Measurements from ENCODE around the gene WDR43. TPM values are rescaled to one million over a fixed set of nuclear protein-coding genes. Genes with fewer than 3 reads are reported as not detected.

WDR43 gene
- polyA plus RNA-seq, 6 donors from 2014 or later, result 34.5 to 57.5 (median 48.1) TPM

GRCh38 chr2:28993206-28993960 lies 98.9 kb downstream of the WDR43 start:
- H3K9me3 Mint-ChIP-seq, result no peaks in the 10 kb centered on the region
- no peaks in the 10 kb centered on the region for H3K4me1 Mint-ChIP-seq
- no peak overlapping the region for H3K4me3 Mint-ChIP-seq
- peaks cover 3 to 8% (median 7%) of the 10 kb centered on the region in 3 donors for H3K27me3 Mint-ChIP-seq
- peak overlapping the region in 2 of 6 donors; percentile 30 to 40 for H3K27ac Mint-ChIP-seq
- H3K36me3 Mint-ChIP-seq, result no peaks in the 10 kb centered on the region
- DNase-seq, result no peak
- ATAC-seq (ENCODE audit: low read depth in 2 of 2), result no peak

- Mint-ChIP-seq H3K27ac (peak overlapping the region in 1 of 6 donors; percentile 40), H3K27me3 (peaks cover 3 to 8% (median 7%) of the 10 kb centered on the region in 3 donors), H3K36me3 (no peaks in the 10 kb centered on the region), H3K4me3 (no peak overlapping the region), H3K4me1 (no peaks in the 10 kb centered on the region), H3K9me3 (no peaks in the 10 kb centered on the region)
- no peak for ATAC-seq (ENCODE audit: low read depth in 2 of 2)
- no peak for DNase-seq
Measured at GRCh38 chr2:28994074-28994473, 99.6 kb downstream of the WDR43 start.

GRCh38 chr2:28994679-28995078 lies 100.2 kb downstream of the WDR43 start:
- Mint-ChIP-seq H3K4me1 (peaks cover 0 to under 1% (median under 1%) of the 10 kb centered on the region in 3 donors), H3K4me3 (no peak overlapping the region), H3K36me3 (no peaks in the 10 kb centered on the region), H3K27me3 (peaks cover 3 to 8% (median 7%) of the 10 kb centered on the region in 3 donors), H3K9me3 (no peaks in the 10 kb centered on the region), H3K27ac (no peak overlapping the region)
- DNase-seq, result no peak
- no peak for ATAC-seq (ENCODE audit: low read depth in 2 of 2)

GRCh38 chr2:28995765-28996750 lies 101.6 kb downstream of the WDR43 start:
- Mint-ChIP-seq H3K36me3 (no peaks in the 10 kb centered on the region), H3K4me3 (no peak overlapping the region), H3K27ac (peak overlapping the region in 2 of 6 donors; percentile 46 to 78), H3K27me3 (peaks cover 3 to 8% (median 7%) of the 10 kb centered on the region in 3 donors), H3K4me1 (peaks cover 4 to 13% (median 12%) of the 10 kb centered on the region in 3 donors), H3K9me3 (peaks cover 0 to 5% (median 0%) of the 10 kb centered on the region in 7 donors)
- no peak for ATAC-seq (ENCODE audit: low read depth in 2 of 2)
- DNase-seq, result no peak

GRCh38 chr2:28997237-28997846 lies 102.9 kb downstream of the WDR43 start:
- Mint-ChIP-seq H3K9me3 (peaks cover 0 to 5% (median 0%) of the 10 kb centered on the region in 7 donors), H3K27ac (peak overlapping the region in 4 of 6 donors; percentile 27 to 92 (median 84)), H3K36me3 (no peaks in the 10 kb centered on the region), H3K27me3 (peaks cover 3 to 8% (median 7%) of the 10 kb centered on the region in 3 donors), H3K4me1 (peaks cover 4 to 19% (median 12%) of the 10 kb centered on the region in 3 donors), H3K4me3 (peak overlapping the region in 1 of 8 donors; percentile 15)
- no peak for DNase-seq
- no peak for ATAC-seq (ENCODE audit: low read depth in 2 of 2)

Other genes starting within 250 kb of the WDR43 start
- gene PPP1CB, start 142.8 kb upstream of the WDR43 start, polyA plus RNA-seq (ENCODE audit: low read depth in 6 of 6), result 10 to 100 TPM; 62.4 to 93.3 (median 86.9) TPM
- under 1 TPM in 3 of 6 donors, not detected in 3; 0.29 to 0.41 (median 0.37) TPM for gene SPDYA, start 83.8 kb upstream of the WDR43 start, polyA plus RNA-seq (ENCODE audit: low read depth in 6 of 6)
- 10 to 100 TPM; 17.4 to 36.2 (median 21.6) TPM for gene TRMT61B, start 24.4 kb upstream of the WDR43 start, polyA plus RNA-seq (ENCODE audit: low read depth in 6 of 6)
- gene TOGARAM2, start 86.6 kb downstream of the WDR43 start, polyA plus RNA-seq (ENCODE audit: low read depth in 6 of 6), result under 1 TPM in 1 of 6 donors, not detected in 5; 0.14 TPM
- gene PCARE, start 179.9 kb downstream of the WDR43 start, polyA plus RNA-seq (ENCODE audit: low read depth in 6 of 6), result not detected
- 1 to 10 TPM; 1.7 to 3.3 (median 2.8) TPM for gene CLIP4, start 220.7 kb downstream of the WDR43 start, polyA plus RNA-seq (ENCODE audit: low read depth in 6 of 6)